Gastrocnemius medialis (tissue), 4 donors: Measurements from ENCODE around the gene OLFML2A. TPM values are rescaled to one million over a fixed set of nuclear protein-coding genes. Genes with fewer than 3 reads are reported as not detected.
A peak's percentile ranks its signal among the peaks of the same experiment; 100 is the strongest.

Experiments used
- ATAC-seq, 2 donors: fragments of 150-250 bp; one replicate each; pipeline ENCODE4 v1.9.1; 2016
- DNase-seq, 2 donors: peaks; one replicate each; pipeline ENCODE4 v3.0.0-alpha.2; 2019
- H3K27ac ChIP-seq, 4 donors: fragments of 200-600 bp; sonication (generic); 1 replicate in 1 of 4; 2 replicates in 3 of 4; pipeline ENCODE4 v1.5.1; 2016 to 2018; ENCODE audit warnings: mild to moderate bottlenecking in 2 of 4, moderate library complexity in 1 of 4
- H3K27me3 ChIP-seq, 3 donors: fragments of 200-600 bp; sonication (generic) in 2 of 3; 1 replicate in 1 of 3; 2 replicates in 2 of 3; pipeline versions ENCODE4 v1.5.1 to v1.6.0; 2016 to 2019; ENCODE audit warnings: mild to moderate bottlenecking in 1 of 3, moderate library complexity in 1 of 3
- H3K36me3 ChIP-seq, 2 donors: fragments of 200-600 bp; sonication (generic) in 1 of 2; one replicate each; pipeline ENCODE4 v1.5.1; 2017 to 2018
- H3K4me1 ChIP-seq, 2 donors: fragments of 200-600 bp; sonication (generic) in 1 of 2; one replicate each; pipeline ENCODE4 v1.5.1; 2016 to 2017; ENCODE audit warnings: mild to moderate bottlenecking in 2 of 2
- H3K4me3 ChIP-seq, 4 donors: fragments of 200-600 bp; sonication (generic) in 3 of 4; 1 replicate in 1 of 4; 2 replicates in 3 of 4; pipeline ENCODE4 v1.5.1; 2016 to 2019; ENCODE audit warnings: mild to moderate bottlenecking in 2 of 4
- H3K9me3 ChIP-seq, 3 donors: fragments of 200-600 bp; sonication (generic) in 2 of 3; 1 replicate in 1 of 3; 2 replicates in 2 of 3; pipeline ENCODE4 v1.5.1; 2016 to 2019
- POLR2A ChIP-seq, 2 donors: fragments of 450-650 bp; IDR thresholded peaks; one replicate each; pipeline ENCODE4 v1.6.1; 2017; ENCODE audit warnings: antibody characterized with exemption in 2 of 2, mild to moderate bottlenecking in 2 of 2, moderate library complexity in 2 of 2
- in situ Hi-C, 4 donors: fragments of 200-750 bp; cut with MboI; loops; one replicate each; pipeline versions ENCODE4 v1.15.0 to v1.8.0; 2017; ENCODE audit warnings: low sequenced_read_pairs in 4 of 4
- intact Hi-C: fragments of 100-400 bp; cut with DNase I; formaldehyde crosslinking; loops from one replicate; pipeline ENCODE4 v1.15.1; 2023; ENCODE audit warnings: low total_unique reads
- total RNA-seq, 4 donors: library from RNA; depleted of rRNA; stranded (reverse); fragments of >200 nt; gene quantifications; one replicate each; pipeline versions ENCODE4 v1.1.0 to v1.2.3, GENCODE V29; 2016
- TF ChIP-seq, protein P1 (sequence below), 5 experiments: fragments of 450-650 bp in 3 of 5; fragments of 200-600 bp in 2 of 5; sonication (generic) in 2 of 5; IDR thresholded peaks in 4 of 5; conservative IDR thresholded peaks in 1 of 5; 1 replicate in 4 of 5; 2 replicates in 1 of 5; pipeline ENCODE4 v1.5.1; 2016 to 2019; ENCODE audit warnings: antibody characterized with exemption in 5 of 5, mild to moderate bottlenecking in 3 of 5, moderate library complexity in 3 of 5

The OLFML2A gene
- total RNA-seq, 4 donors from 2014 or later = 6.9 to 48.0 (median 32.8) TPM

DNA sequence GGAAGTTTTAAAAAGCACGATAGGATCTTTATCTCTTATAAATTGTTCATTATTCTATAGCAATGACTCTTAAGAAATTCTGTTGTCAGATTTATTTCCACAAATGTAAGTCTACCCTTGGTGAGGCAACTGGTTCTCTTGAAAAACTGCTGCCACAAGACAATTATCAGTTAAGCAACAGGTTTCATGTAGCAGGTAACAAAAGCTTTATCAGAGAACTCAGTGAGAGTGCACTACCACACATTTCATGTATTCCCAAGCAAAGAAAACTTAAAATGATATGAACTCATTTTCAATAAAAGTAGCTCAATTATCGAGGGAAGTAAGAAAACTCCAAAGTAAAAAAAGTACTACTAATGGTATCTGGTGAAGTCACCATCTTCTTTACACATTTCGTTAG lies 15.2 kb upstream of the OLFML2A start:
- Histone ChIP-seq H3K4me1 (no peaks in the 10 kb centered on the region), H3K27me3 (peaks cover 0 to 6% (median 5%) of the 10 kb centered on the region in 3 donors), H3K4me3 (no peak overlapping the region), H3K36me3 (no peaks in the 10 kb centered on the region), H3K27ac (no peak overlapping the region), H3K9me3 (no peaks in the 10 kb centered on the region)
- intact Hi-C loops (no loop called here), in situ Hi-C loops (loop anchor here in 2 of 4 donors (25.0 kb wide), 3 partner anchors 376 to 626 kb away; partner anchors contain the start of gene SCAI (in 2 of the 2))
- DNase-seq = no peak
- ATAC-seq = peak in 1 of 2 donors; percentile 36
- TF ChIP-seq, protein P1, sequence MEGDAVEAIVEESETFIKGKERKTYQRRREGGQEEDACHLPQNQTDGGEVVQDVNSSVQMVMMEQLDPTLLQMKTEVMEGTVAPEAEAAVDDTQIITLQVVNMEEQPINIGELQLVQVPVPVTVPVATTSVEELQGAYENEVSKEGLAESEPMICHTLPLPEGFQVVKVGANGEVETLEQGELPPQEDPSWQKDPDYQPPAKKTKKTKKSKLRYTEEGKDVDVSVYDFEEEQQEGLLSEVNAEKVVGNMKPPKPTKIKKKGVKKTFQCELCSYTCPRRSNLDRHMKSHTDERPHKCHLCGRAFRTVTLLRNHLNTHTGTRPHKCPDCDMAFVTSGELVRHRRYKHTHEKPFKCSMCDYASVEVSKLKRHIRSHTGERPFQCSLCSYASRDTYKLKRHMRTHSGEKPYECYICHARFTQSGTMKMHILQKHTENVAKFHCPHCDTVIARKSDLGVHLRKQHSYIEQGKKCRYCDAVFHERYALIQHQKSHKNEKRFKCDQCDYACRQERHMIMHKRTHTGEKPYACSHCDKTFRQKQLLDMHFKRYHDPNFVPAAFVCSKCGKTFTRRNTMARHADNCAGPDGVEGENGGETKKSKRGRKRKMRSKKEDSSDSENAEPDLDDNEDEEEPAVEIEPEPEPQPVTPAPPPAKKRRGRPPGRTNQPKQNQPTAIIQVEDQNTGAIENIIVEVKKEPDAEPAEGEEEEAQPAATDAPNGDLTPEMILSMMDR (IDR thresholded peaks at IDR 0.05 in 4 of 5, conservative IDR thresholded peaks at IDR 0.05 in 1 of 5) = no peak
- no peak for TF ChIP-seq POLR2A (IDR thresholded peaks at IDR 0.05)

DNA sequence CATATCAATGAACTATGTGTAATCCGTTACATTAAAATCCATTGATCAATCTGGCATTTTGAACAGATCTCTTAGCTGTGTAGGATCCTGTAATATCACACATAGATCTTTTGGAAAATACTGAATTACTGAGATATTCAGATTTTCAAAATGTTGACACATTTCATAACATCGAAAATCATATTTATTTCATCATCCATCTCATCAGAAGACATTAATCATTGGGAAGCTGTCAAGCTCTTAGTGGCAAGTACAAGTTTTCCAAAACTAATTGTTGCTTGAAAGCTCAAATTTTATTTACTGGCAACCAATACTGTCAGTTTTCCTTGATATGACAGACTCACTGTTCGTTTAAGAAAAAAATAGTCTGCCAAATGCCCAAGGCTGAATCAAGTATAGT lies 14.3 kb upstream of the OLFML2A start:
- DNase-seq (no peak), ATAC-seq (no peak)
- intact Hi-C loops (no loop called here), in situ Hi-C loops (loop anchor here in 2 of 4 donors (25.0 kb wide), 3 partner anchors 375 to 625 kb away; partner anchors contain the start of gene SCAI (in 2 of the 2))
- TF ChIP-seq POLR2A (IDR thresholded peaks at IDR 0.05) = no peak
- TF ChIP-seq, protein P1 (IDR thresholded peaks at IDR 0.05 in 4 of 5, conservative IDR thresholded peaks at IDR 0.05 in 1 of 5) = no peak
- Histone ChIP-seq H3K27me3 (peaks cover 0 to 14% (median 6%) of the 10 kb centered on the region in 3 donors), H3K4me3 (no peak overlapping the region), H3K36me3 (no peaks in the 10 kb centered on the region), H3K9me3 (no peaks in the 10 kb centered on the region), H3K4me1 (no peaks in the 10 kb centered on the region), H3K27ac (no peak overlapping the region)

DNA sequence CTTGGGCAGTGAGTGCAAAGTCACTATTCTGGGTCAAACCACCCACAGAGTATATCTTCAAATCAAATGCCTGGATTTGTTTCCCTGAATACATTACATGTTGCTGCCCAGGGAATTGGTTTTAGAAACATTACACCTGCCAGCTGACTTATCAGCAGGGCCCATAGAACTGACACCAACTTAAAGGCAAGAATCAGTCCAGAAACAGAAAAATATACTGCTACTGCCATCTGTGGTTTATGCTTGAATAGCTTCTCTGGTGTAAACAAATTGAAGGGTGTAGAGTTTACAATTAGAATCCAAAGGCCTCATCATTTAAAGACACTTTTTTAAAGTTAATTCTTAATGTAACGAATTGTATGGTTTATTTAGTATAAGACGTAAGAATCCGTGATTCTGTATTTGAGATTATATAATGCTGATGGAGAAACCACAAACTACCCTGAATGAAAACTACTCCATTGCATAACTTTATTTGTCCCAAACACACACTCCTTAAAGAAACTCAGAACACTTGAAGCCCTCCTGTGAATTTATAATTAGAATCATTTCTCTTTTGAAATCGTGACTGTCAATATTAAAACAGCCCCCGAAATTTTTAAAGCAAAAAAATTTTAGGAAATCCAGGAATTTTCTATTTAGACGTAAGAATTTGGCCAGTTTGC lies 12.0 kb upstream of the OLFML2A start:
- Histone ChIP-seq H3K9me3 (no peaks in the 10 kb centered on the region), H3K4me3 (no peak overlapping the region), H3K27ac (no peak overlapping the region), H3K27me3 (peaks cover 7 to 33% (median 15%) of the 10 kb centered on the region in 3 donors), H3K4me1 (peaks cover 6 to 8% of the 10 kb centered on the region in 2 donors), H3K36me3 (no peaks in the 10 kb centered on the region)
- in situ Hi-C loops = loop anchor here in 2 of 4 donors (25.0 kb wide), 3 partner anchors 372 to 622 kb away; partner anchors contain the start of gene SCAI (in 2 of the 2)
- intact Hi-C loops = no loop called here
- ATAC-seq (no peak), DNase-seq (no peak)
- TF ChIP-seq, protein P1 (IDR thresholded peaks at IDR 0.05 in 4 of 5, conservative IDR thresholded peaks at IDR 0.05 in 1 of 5) = no peak
- TF ChIP-seq POLR2A (IDR thresholded peaks at IDR 0.05) = no peak

DNA sequence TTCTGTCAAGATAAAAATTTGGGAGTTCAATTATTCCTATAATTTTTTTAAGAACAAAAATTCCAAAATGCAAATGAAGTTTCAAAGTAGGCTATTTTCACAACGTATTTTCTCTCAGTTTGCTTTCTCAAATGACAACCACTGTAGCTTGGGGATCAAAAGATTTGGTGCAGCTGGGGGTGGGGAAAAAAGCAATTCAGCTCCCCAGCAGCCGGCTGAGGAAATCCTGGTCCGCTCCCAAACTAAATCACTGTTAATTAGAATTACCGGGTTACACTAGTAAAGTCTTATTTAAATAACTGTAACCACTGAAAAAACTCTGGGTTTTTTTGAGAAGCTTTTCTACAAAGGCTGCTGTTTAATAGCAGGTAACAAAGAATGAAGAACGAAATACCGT lies 11.5 kb upstream of the OLFML2A start:
- intact Hi-C loops = no loop called here
- H3K4me1 ChIP-seq = peaks cover 10 to 13% of the 10 kb centered on the region in 2 donors
- in situ Hi-C loops = loop anchor here in 2 of 4 donors (25.0 kb wide), 3 partner anchors 372 to 622 kb away; partner anchors contain the start of gene SCAI (in 2 of the 2)
- H3K27ac ChIP-seq = no peak overlapping the region
- H3K36me3 ChIP-seq = no peaks in the 10 kb centered on the region
- peaks cover 8 to 38% (median 17%) of the 10 kb centered on the region in 3 donors for H3K27me3 ChIP-seq
- no peak overlapping the region for H3K4me3 ChIP-seq
- H3K9me3 ChIP-seq = no peaks in the 10 kb centered on the region
- no peak for ATAC-seq
- TF ChIP-seq, protein P1 (IDR thresholded peaks at IDR 0.05 in 4 of 5, conservative IDR thresholded peaks at IDR 0.05 in 1 of 5) = no peak
- TF ChIP-seq POLR2A (IDR thresholded peaks at IDR 0.05) = no peak
- no peak for DNase-seq
